Measurements from ENCODE around the gene SLC32A1. TPM values are rescaled to one million over a fixed set of nuclear protein-coding genes. Genes with fewer than 3 reads are reported as not detected.

SLC32A1 gene
- total RNA-seq, 1 donor: not detected

DNA sequence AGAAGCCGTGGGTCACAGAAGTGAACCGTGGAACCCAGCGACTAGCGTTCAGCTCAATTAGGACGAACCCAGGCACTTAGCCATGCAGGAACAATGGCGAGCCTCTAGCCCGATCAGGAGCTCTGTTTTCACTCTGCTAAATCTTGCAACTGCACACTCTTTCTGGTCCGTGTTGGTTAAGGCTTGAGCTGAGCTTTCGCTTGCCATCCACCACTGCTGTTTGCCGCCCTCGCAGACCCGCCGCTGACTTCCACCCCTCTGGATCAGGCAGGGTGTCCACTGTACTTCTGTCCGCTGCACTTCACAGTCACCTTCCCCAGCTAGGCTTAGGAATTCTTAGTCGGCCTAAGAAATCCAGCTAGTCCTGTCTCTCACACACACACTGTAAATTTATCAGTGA lies 25.7 kb upstream of the SLC32A1 start:
- Histone ChIP-seq H3K4me1 (ENCODE audit: insufficient read depth, low read length) (no peaks in the 10 kb centered on the region), H3K9me3 (ENCODE audit: low read depth, low read length) (no peaks in the 10 kb centered on the region), H2AFZ (ENCODE audit: low read length) (no peak overlapping the region), H4K20me1 (ENCODE audit: insufficient read depth, low read length) (no peaks in the 10 kb centered on the region), H3K79me2 (ENCODE audit: insufficient read depth, low read length) (no peaks in the 10 kb centered on the region), H3K36me3 (ENCODE audit: insufficient read depth, low read length) (no peaks in the 10 kb centered on the region), H3K27ac (ENCODE audit: low read depth, low read length) (no peak overlapping the region), H3K4me2 (ENCODE audit: insufficient read depth, low read length) (no peak overlapping the region), H3K27me3 (ENCODE audit: insufficient read depth, low read length) (peaks cover 7% of the 10 kb centered on the region), H3K4me3 (ENCODE audit: insufficient read depth, low read length) (no peak overlapping the region)
- TF ChIP-seq, protein P1, sequence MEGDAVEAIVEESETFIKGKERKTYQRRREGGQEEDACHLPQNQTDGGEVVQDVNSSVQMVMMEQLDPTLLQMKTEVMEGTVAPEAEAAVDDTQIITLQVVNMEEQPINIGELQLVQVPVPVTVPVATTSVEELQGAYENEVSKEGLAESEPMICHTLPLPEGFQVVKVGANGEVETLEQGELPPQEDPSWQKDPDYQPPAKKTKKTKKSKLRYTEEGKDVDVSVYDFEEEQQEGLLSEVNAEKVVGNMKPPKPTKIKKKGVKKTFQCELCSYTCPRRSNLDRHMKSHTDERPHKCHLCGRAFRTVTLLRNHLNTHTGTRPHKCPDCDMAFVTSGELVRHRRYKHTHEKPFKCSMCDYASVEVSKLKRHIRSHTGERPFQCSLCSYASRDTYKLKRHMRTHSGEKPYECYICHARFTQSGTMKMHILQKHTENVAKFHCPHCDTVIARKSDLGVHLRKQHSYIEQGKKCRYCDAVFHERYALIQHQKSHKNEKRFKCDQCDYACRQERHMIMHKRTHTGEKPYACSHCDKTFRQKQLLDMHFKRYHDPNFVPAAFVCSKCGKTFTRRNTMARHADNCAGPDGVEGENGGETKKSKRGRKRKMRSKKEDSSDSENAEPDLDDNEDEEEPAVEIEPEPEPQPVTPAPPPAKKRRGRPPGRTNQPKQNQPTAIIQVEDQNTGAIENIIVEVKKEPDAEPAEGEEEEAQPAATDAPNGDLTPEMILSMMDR (IDR thresholded peaks at IDR 0.05; ENCODE audit: extremely low read depth, low read depth, low read length): no peak
- no peak for DNase-seq (ENCODE audit: insufficient read length, low spot score, missing footprints)

DNA sequence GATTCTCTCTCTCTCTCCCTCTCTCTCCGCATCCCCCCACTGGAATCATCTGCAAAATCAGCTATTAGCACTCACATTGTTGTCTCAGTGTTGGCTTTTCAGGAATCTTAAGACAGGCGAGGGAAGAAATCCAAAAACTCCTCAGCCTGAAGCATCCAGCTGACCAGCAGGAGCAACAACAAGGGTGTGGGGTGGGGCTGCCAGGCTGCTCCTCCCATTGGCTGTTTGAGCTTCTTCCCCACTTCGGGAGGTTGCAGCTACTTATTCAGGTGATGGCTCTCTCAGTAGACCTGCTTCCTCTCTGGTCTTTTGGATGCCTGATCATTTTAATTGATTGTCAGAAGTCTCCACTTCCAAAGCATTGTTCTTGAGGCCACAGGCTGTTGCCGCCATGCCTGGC lies 24.1 kb upstream of the SLC32A1 start:
- TF ChIP-seq, protein P1 (IDR thresholded peaks at IDR 0.05; ENCODE audit: extremely low read depth, low read depth, low read length): no peak
- H3K27me3 ChIP-seq (ENCODE audit: insufficient read depth, low read length): peaks cover 9% of the 10 kb centered on the region

DNA sequence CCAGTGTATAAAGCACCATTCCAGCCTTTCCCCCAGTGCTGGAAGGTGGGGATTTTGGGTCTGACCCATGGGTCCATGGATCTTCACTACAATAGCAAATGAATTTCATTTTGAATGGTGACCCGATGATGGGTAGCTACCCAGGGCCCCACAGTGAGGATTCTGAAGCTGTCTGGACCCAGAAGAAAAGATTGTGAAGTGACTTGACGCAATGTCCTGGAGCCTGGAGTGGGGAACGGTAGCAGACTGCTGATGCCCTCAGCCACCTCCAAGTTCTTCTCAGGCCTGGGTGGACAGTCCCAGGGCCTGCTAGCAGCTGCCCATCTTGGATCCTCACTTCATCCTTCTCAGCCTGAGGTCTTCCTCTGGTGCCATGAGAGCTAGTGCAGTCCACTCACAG lies 23.4 kb upstream of the SLC32A1 start:
- no peaks in the 10 kb centered on the region for H3K36me3 ChIP-seq (ENCODE audit: insufficient read depth, low read length)
- H3K4me2 ChIP-seq (ENCODE audit: insufficient read depth, low read length): no peak overlapping the region
- no peaks in the 10 kb centered on the region for H3K4me1 ChIP-seq (ENCODE audit: insufficient read depth, low read length)
- DNase-seq (ENCODE audit: insufficient read length, low spot score, missing footprints): no peak
- H4K20me1 ChIP-seq (ENCODE audit: insufficient read depth, low read length): no peaks in the 10 kb centered on the region
- no peaks in the 10 kb centered on the region for H3K9me3 ChIP-seq (ENCODE audit: low read depth, low read length)
- H3K4me3 ChIP-seq (ENCODE audit: insufficient read depth, low read length): no peak overlapping the region
- TF ChIP-seq, protein P1 (IDR thresholded peaks at IDR 0.05; ENCODE audit: extremely low read depth, low read depth, low read length): no peak
- no peak overlapping the region for H2AFZ ChIP-seq (ENCODE audit: low read length)
- H3K27ac ChIP-seq (ENCODE audit: low read depth, low read length): no peak overlapping the region
- peaks cover 11% of the 10 kb centered on the region for H3K27me3 ChIP-seq (ENCODE audit: insufficient read depth, low read length)
- H3K79me2 ChIP-seq (ENCODE audit: insufficient read depth, low read length): no peaks in the 10 kb centered on the region

More for the DNA sequence above, 24.1 kb upstream of the SLC32A1 start:
- no peaks in the 10 kb centered on the region for H3K4me1 ChIP-seq (ENCODE audit: insufficient read depth, low read length)
- H3K9me3 ChIP-seq (ENCODE audit: low read depth, low read length): no peaks in the 10 kb centered on the region
- no peaks in the 10 kb centered on the region for H3K79me2 ChIP-seq (ENCODE audit: insufficient read depth, low read length)
- no peak overlapping the region for H3K4me3 ChIP-seq (ENCODE audit: insufficient read depth, low read length)
- no peaks in the 10 kb centered on the region for H3K36me3 ChIP-seq (ENCODE audit: insufficient read depth, low read length)
- no peak for DNase-seq (ENCODE audit: insufficient read length, low spot score, missing footprints)
- H3K4me2 ChIP-seq (ENCODE audit: insufficient read depth, low read length): no peak overlapping the region
- H3K27ac ChIP-seq (ENCODE audit: low read depth, low read length): no peak overlapping the region
- no peaks in the 10 kb centered on the region for H4K20me1 ChIP-seq (ENCODE audit: insufficient read depth, low read length)
- no peak overlapping the region for H2AFZ ChIP-seq (ENCODE audit: low read length)

DNA sequence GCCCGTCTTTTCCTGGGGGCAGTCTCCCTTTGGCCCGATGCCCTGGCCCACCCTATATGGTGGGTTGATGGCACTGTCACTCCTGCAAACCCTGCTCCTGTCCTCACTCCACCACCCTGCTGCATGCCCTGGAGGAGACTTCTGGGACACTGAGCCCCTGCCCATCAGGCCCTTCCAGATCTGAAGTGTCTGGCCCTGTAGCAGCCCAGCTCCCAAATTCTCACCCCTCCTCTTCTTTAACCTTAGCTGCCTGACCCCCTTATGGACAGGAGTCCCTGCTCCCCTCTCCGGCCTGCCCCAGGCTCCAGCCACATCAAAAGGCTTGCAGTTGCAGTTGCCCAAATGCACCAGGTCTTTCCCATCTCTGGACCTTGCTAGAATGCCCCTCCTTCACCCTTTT lies 20.8 kb upstream of the SLC32A1 start:
- H3K36me3 ChIP-seq (ENCODE audit: insufficient read depth, low read length): no peaks in the 10 kb centered on the region
- H3K27ac ChIP-seq (ENCODE audit: low read depth, low read length): no peak overlapping the region
- H2AFZ ChIP-seq (ENCODE audit: low read length): no peak overlapping the region
- no peak overlapping the region for H3K4me3 ChIP-seq (ENCODE audit: insufficient read depth, low read length)
- H3K4me1 ChIP-seq (ENCODE audit: insufficient read depth, low read length): no peaks in the 10 kb centered on the region
- no peaks in the 10 kb centered on the region for H3K9me3 ChIP-seq (ENCODE audit: low read depth, low read length)
- H4K20me1 ChIP-seq (ENCODE audit: insufficient read depth, low read length): no peaks in the 10 kb centered on the region
- no peaks in the 10 kb centered on the region for H3K79me2 ChIP-seq (ENCODE audit: insufficient read depth, low read length)
- no peak overlapping the region for H3K4me2 ChIP-seq (ENCODE audit: insufficient read depth, low read length)
- H3K27me3 ChIP-seq (ENCODE audit: insufficient read depth, low read length): peaks cover 11% of the 10 kb centered on the region
- TF ChIP-seq, protein P1 (IDR thresholded peaks at IDR 0.05; ENCODE audit: extremely low read depth, low read depth, low read length): no peak
- no peak for DNase-seq (ENCODE audit: insufficient read length, low spot score, missing footprints)
